ENCODE results near the gene PCIF1.

DNA sequence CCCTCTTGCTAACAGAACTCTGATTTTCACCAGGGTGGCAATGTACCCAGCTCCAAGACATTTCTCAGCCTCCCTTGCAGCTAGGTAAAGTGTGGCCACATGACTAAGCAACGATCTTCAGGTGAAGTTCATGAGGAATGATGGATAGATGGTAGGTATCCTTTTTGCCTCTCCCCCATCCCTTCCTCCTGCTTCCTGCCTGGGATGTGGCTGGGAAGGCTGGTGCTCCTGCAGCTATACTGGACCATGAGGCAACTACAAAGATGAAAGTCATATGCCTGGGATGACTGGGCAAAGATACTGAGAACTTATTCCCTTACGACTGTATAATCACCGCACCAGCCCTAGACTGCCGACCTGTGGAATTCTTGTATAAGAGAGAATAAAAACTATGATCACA is 24.1 kb downstream of the PCIF1 start:
- TF ChIP-seq, protein P1, sequence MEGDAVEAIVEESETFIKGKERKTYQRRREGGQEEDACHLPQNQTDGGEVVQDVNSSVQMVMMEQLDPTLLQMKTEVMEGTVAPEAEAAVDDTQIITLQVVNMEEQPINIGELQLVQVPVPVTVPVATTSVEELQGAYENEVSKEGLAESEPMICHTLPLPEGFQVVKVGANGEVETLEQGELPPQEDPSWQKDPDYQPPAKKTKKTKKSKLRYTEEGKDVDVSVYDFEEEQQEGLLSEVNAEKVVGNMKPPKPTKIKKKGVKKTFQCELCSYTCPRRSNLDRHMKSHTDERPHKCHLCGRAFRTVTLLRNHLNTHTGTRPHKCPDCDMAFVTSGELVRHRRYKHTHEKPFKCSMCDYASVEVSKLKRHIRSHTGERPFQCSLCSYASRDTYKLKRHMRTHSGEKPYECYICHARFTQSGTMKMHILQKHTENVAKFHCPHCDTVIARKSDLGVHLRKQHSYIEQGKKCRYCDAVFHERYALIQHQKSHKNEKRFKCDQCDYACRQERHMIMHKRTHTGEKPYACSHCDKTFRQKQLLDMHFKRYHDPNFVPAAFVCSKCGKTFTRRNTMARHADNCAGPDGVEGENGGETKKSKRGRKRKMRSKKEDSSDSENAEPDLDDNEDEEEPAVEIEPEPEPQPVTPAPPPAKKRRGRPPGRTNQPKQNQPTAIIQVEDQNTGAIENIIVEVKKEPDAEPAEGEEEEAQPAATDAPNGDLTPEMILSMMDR (IDR thresholded peaks at IDR 0.05), result no peak
- TF ChIP-seq POLR2A (IDR thresholded peaks at IDR 0.05), result no peak
